ENCODE measurements around the gene GAB4.

DNA sequence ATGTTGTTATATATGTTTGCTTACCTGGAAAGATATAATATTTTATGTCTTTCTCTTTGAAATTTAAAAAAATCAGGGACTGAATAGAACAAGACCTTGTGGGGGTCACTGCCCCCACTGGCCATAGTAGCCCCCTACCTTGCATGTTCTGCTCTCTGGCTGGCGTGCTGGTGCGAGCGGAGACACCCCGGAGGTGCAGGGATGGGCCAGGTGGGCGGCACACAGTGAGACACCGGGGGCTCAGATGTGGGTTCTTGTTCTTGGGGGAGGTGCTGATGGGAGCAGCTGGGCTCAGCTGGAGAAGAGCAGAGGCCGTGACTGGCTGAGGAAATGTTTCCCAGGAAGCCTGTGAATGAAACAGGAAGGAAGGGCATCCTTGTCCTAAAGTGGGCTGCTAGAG lies 20.2 kb downstream of the GAB4 start:
- no peak for TF ChIP-seq POLR2A (IDR thresholded peaks at IDR 0.05; ENCODE audit: low read depth, low read length)
- TF ChIP-seq POLR2AphosphoS5 (IDR thresholded peaks at IDR 0.05; ENCODE audit: low read depth, low read length) = no peak
- TF ChIP-seq TAF1 (IDR thresholded peaks at IDR 0.05; ENCODE audit: borderline replicate concordance, low read depth, low read length) = no peak

All from GM12892 (cell line).